SK-N-SH (cell line): ENCODE results near the gene GOLGA5. TPM values are rescaled to one million over a fixed set of nuclear protein-coding genes. Genes with fewer than 3 reads are reported as not detected.

ENCODE experiments used
- CTCF ChIA-PET: fragments of 300-600, 350-600 bp; formaldehyde crosslinking; extraction: SDS; loops from one replicate; lab custom pipeline; 2021; lab: Yijun Ruan, JAX
- POLR2A ChIA-PET: fragments of 350-600 bp; sonication (Branson Sonifier 250); formaldehyde crosslinking; extraction: SDS; loops from one replicate; lab custom pipeline; 2020; ENCODE audit warnings: antibody characterized with exemption, inconsistent platforms; lab: Yijun Ruan, JAX
- DNase-seq: peaks from one replicate; pipeline ENCODE4 v3.0.0; 2012
- H2AFZ ChIP-seq: fragments of 200-600 bp; sonication (generic); 2 replicates; pipeline ENCODE4 v1.8.1; 2016; ENCODE audit warnings: antibody characterized with exemption, mild to moderate bottlenecking, low read depth
- H3F3A ChIP-seq: fragments of 200-600 bp; sonication (generic); replicated peaks from 2 replicates; pipeline ENCODE3; 2016; ENCODE audit warnings: antibody characterized with exemption, mild to moderate bottlenecking; ENCODE audit not compliant: insufficient read depth
- H3K27ac ChIP-seq, 2 experiments: fragments of 200-500 bp in 1 of 2; fragments of 200-600 bp in 1 of 2; sonication (Bioruptor generic) in 1 of 2; sonication (generic), shearing (Covaris generic) in 1 of 2; 2 replicates each; pipeline versions ENCODE4 v1.5.1 to v1.6.1; 2014 to 2016; ENCODE audit warnings: low read depth in 2 of 2, inconsistent platforms in 1 of 2, low read length in 1 of 2, mild to moderate bottlenecking in 1 of 2, mixed read lengths in 1 of 2
- H3K27me3 ChIP-seq: fragments of 200-600 bp; sonication (generic), shearing (Covaris generic); 2 replicates; pipeline ENCODE4 v1.6.1; 2016; ENCODE audit warnings: mixed run types; ENCODE audit not compliant: insufficient read depth
- H3K36me3 ChIP-seq, 2 experiments: fragments of 200-500 bp in 1 of 2; fragments of 200-600 bp in 1 of 2; sonication (Bioruptor generic) in 1 of 2; sonication (generic) in 1 of 2; replicated peaks in 1 of 2; 2 replicates each; pipeline versions ENCODE3 to v1.5.1; 2014 to 2016; ENCODE audit warnings: low read length in 1 of 2, mild to moderate bottlenecking in 1 of 2; ENCODE audit not compliant: insufficient read depth in 2 of 2, control insufficient read depth in 1 of 2
- H3K4me1 ChIP-seq, 2 experiments: fragments of 200-500 bp in 1 of 2; fragments of 200-600 bp in 1 of 2; sonication (Bioruptor generic) in 1 of 2; sonication (generic), shearing (Covaris generic) in 1 of 2; 2 replicates each; pipeline versions ENCODE4 v1.5.1 to v1.6.1; 2014 to 2016; ENCODE audit warnings: low read depth in 1 of 2, low read length in 1 of 2, mixed run types in 1 of 2; ENCODE audit not compliant: insufficient read depth in 2 of 2, control insufficient read depth in 1 of 2
- H3K4me2 ChIP-seq: fragments of 200-600 bp; sonication (generic), shearing (Covaris generic); 2 replicates; pipeline ENCODE4 v1.6.1; 2017; ENCODE audit warnings: mixed run types
- H3K4me3 ChIP-seq, 2 experiments: fragments of 200-500 bp in 1 of 2; fragments of 200-600 bp in 1 of 2; sonication (Bioruptor generic) in 1 of 2; sonication (generic), shearing (Covaris generic) in 1 of 2; 2 replicates each; pipeline versions ENCODE4 v1.5.1 to v1.8.1; 2014 to 2016; ENCODE audit warnings: low read depth in 2 of 2, inconsistent platforms in 1 of 2, low read length in 1 of 2, mild to moderate bottlenecking in 1 of 2, mixed read lengths in 1 of 2, moderate library complexity in 1 of 2
- H3K79me2 ChIP-seq: fragments of 200-600 bp; sonication (generic); 2 replicates; pipeline ENCODE4 v1.8.1; 2017; ENCODE audit warnings: mild to moderate bottlenecking; ENCODE audit not compliant: insufficient read depth
- H3K9ac ChIP-seq: fragments of 200-600 bp; sonication (generic); 2 replicates; pipeline ENCODE4 v1.6.1; 2017; ENCODE audit warnings: mixed run types
- H3K9me2 ChIP-seq: fragments of 200-600 bp; sonication (generic); 2 replicates; pipeline ENCODE4 v1.6.1; 2017; ENCODE audit warnings: mixed run types
- H3K9me3 ChIP-seq: fragments of 200-600 bp; sonication (generic); 2 replicates; pipeline ENCODE4 v1.6.1; 2017; ENCODE audit warnings: mixed run types, mild to moderate bottlenecking, moderate library complexity
- H4K20me1 ChIP-seq: fragments of 200-600 bp; sonication (generic); 2 replicates; pipeline ENCODE4 v1.6.1; 2017; ENCODE audit warnings: mild to moderate bottlenecking, mixed run types; ENCODE audit not compliant: insufficient read depth
- FOSL2 ChIP-seq: IDR thresholded peaks from 2 replicates; pipeline ENCODE4 v1.4.0; 2012; ENCODE audit warnings: low read depth, mild to moderate bottlenecking, moderate library complexity, borderline replicate concordance
- GATA2 ChIP-seq: sonication (generic); formaldehyde crosslinking; IDR thresholded peaks from 2 replicates; pipeline ENCODE4 v1.5.0; 2020; ENCODE audit warnings: mild to moderate bottlenecking, missing genetic modification reagents
- MEF2A ChIP-seq: IDR thresholded peaks from 2 replicates; pipeline ENCODE4 v1.4.0; 2012; ENCODE audit warnings: low read depth, borderline replicate concordance
- NFIC ChIP-seq: IDR thresholded peaks from 2 replicates; pipeline ENCODE4 v1.4.0; 2012; ENCODE audit warnings: borderline replicate concordance
- NRF1 ChIP-seq: IDR thresholded peaks from 2 replicates; pipeline ENCODE4 v1.6.1; 2012; ENCODE audit warnings: low read depth, mild to moderate bottlenecking, low read length
- POLR2AphosphoS5 ChIP-seq: IDR thresholded peaks from 2 replicates; pipeline ENCODE4 v1.6.1; 2012; ENCODE audit warnings: low read depth, low read length
- RAD21 ChIP-seq: IDR thresholded peaks from 2 replicates; pipeline ENCODE4 v1.6.1; 2012; ENCODE audit warnings: mild to moderate bottlenecking, low read length
- RXRA ChIP-seq: IDR thresholded peaks from 2 replicates; pipeline ENCODE4 v1.4.0; 2012; ENCODE audit warnings: low read depth, mild to moderate bottlenecking, borderline replicate concordance
- TAF1 ChIP-seq: IDR thresholded peaks from 2 replicates; pipeline ENCODE4 v1.6.1; 2012; ENCODE audit warnings: low read depth, mild to moderate bottlenecking, low read length, moderate library complexity, borderline replicate concordance
- TCF12 ChIP-seq: IDR thresholded peaks from 2 replicates; pipeline ENCODE4 v1.4.0; 2012
- ZBTB33 ChIP-seq: IDR thresholded peaks from 2 replicates; pipeline ENCODE4 v1.4.0; 2012; ENCODE audit warnings: low read depth, borderline replicate concordance
- WGBS: methylation state at CpG from one replicate; pipeline ENCODE4 v1.1.6; 2017; ENCODE audit warnings: low lambda C conversion rate; 5-methylcytosine and 5-hydroxymethylcytosine counted together
- polyA plus RNA-seq, 3 experiments: library from polyadenylated mRNA; depleted of rRNA; stranded (reverse); fragments of >200 nt; gene quantifications; 2 replicates each; pipeline ENCODE4 v1.2.3, GENCODE V29; 2012
- TF ChIP-seq, protein P1 (sequence below): IDR thresholded peaks from 2 replicates; pipeline ENCODE4 v1.6.1; 2012; ENCODE audit warnings: mild to moderate bottlenecking, low read depth, low read length, moderate library complexity
- TF ChIP-seq, protein P2 (sequence below): IDR thresholded peaks from 2 replicates; pipeline ENCODE4; 2012

The GOLGA5 gene
- polyA plus RNA-seq, 1 of the 3 experiments (the other 2 are of a cell fraction): 25.6 TPM

DNA sequence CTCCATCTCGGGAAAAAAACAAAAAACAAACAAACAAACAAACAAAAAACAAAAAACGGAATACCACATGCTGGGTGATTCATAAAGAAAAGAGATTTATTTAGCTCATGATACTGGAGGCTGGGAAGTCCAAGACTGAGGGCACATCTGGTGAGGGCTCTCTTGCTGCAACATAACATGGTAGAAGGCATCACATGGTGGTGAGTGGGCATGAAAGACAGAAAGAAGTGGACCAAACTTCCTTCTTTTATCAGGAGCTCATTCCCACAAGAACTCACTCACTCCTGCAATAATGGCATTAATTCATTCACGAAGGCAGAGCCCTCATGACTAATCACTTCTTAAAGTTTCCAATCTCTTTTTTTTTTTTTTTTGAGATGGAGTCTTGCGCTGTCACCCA is 37.7 kb upstream of the GOLGA5 start:
- H3K79me2 ChIP-seq: no peaks in the 10 kb centered on the region
- no peak overlapping the region for H3K9ac ChIP-seq
- H3K4me2 ChIP-seq: no peak overlapping the region
- ChIA-PET POLR2A (no interaction called here), CTCF (interaction anchor here (0.6 to 2.4 kb wide), 2 partner anchors 70 to 83 kb away, joined by 3 to 7 read pairs; no protein-coding TSS in a partner anchor)
- H3K9me3 ChIP-seq: no peaks in the 10 kb centered on the region
- 51% methylated on average over 4 of the region's 4 CpGs for WGBS
- no peak overlapping the region for H3K27ac ChIP-seq
- no peaks in the 10 kb centered on the region for H3F3A ChIP-seq
- no peaks in the 10 kb centered on the region for H3K4me1 ChIP-seq
- no peaks in the 10 kb centered on the region for H3K36me3 ChIP-seq
- no peak overlapping the region for H3K4me3 ChIP-seq
- TF ChIP-seq RXRA (no peak), ZBTB33 (no peak), RAD21 (no peak), NRF1 (no peak), NFIC (no peak), TAF1 (no peak), FOSL2 (no peak), MEF2A (no peak), POLR2AphosphoS5 (no peak), GATA2 (CRISPR knock-in tag) (no peak), TCF12 (no peak)
- TF ChIP-seq, protein P1, sequence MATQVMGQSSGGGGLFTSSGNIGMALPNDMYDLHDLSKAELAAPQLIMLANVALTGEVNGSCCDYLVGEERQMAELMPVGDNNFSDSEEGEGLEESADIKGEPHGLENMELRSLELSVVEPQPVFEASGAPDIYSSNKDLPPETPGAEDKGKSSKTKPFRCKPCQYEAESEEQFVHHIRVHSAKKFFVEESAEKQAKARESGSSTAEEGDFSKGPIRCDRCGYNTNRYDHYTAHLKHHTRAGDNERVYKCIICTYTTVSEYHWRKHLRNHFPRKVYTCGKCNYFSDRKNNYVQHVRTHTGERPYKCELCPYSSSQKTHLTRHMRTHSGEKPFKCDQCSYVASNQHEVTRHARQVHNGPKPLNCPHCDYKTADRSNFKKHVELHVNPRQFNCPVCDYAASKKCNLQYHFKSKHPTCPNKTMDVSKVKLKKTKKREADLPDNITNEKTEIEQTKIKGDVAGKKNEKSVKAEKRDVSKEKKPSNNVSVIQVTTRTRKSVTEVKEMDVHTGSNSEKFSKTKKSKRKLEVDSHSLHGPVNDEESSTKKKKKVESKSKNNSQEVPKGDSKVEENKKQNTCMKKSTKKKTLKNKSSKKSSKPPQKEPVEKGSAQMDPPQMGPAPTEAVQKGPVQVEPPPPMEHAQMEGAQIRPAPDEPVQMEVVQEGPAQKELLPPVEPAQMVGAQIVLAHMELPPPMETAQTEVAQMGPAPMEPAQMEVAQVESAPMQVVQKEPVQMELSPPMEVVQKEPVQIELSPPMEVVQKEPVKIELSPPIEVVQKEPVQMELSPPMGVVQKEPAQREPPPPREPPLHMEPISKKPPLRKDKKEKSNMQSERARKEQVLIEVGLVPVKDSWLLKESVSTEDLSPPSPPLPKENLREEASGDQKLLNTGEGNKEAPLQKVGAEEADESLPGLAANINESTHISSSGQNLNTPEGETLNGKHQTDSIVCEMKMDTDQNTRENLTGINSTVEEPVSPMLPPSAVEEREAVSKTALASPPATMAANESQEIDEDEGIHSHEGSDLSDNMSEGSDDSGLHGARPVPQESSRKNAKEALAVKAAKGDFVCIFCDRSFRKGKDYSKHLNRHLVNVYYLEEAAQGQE: no peak
- TF ChIP-seq, protein P2, sequence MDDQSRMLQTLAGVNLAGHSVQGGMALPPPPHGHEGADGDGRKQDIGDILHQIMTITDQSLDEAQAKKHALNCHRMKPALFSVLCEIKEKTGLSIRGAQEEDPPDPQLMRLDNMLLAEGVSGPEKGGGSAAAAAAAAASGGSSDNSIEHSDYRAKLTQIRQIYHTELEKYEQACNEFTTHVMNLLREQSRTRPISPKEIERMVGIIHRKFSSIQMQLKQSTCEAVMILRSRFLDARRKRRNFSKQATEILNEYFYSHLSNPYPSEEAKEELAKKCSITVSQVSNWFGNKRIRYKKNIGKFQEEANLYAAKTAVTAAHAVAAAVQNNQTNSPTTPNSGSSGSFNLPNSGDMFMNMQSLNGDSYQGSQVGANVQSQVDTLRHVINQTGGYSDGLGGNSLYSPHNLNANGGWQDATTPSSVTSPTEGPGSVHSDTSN: no peak
- H4K20me1 ChIP-seq: no peaks in the 10 kb centered on the region
- H3K27me3 ChIP-seq: no peaks in the 10 kb centered on the region
- no peak for DNase-seq
- H3K9me2 ChIP-seq: no peaks in the 10 kb centered on the region
- no peak overlapping the region for H2AFZ ChIP-seq
